Keratinocyte (primary cell): ENCODE measurements around the gene IL1A. TPM values are rescaled to one million over a fixed set of nuclear protein-coding genes. Genes with fewer than 3 reads are reported as not detected.

Experiments
- DNase-seq: peaks from one replicate; pipeline ENCODE4 v3.0.0-alpha.2; 2011; ENCODE audit warnings: low read depth, missing footprints, low spot score
- FAIRE-seq: peaks from 2 replicates; lab custom pipeline; 2011; peaks lifted over from hg19 to GRCh38; lab: Jason Lieb, UNC
- H2AFZ ChIP-seq: 2 replicates; pipeline ENCODE4 v1.6.0; 2012; ENCODE audit warnings: low read length, control low read depth, inconsistent platforms; ENCODE audit not compliant: control insufficient read depth
- H3K27ac ChIP-seq: 2 replicates; pipeline ENCODE4 v1.5.1; 2011; ENCODE audit warnings: low read length; ENCODE audit not compliant: control insufficient read depth, insufficient read depth
- H3K27me3 ChIP-seq: 3 replicates; pipeline ENCODE4 v1.6.0; 2011; ENCODE audit warnings: low read length; ENCODE audit not compliant: control insufficient read depth, insufficient read depth; ENCODE audit errors: extremely low read depth
- H3K36me3 ChIP-seq, 2 experiments: 2 replicates in 1 of 2; 3 replicates in 1 of 2; pipeline ENCODE4 v1.5.1; 2011; ENCODE audit warnings: low read length in 2 of 2, mild to moderate bottlenecking in 1 of 2; ENCODE audit not compliant: control insufficient read depth in 2 of 2, insufficient read depth in 2 of 2; ENCODE audit errors: extremely low read depth in 1 of 2
- H3K4me1 ChIP-seq: 3 replicates; pipeline ENCODE4 v1.5.1; 2011; ENCODE audit warnings: low read length; ENCODE audit not compliant: control insufficient read depth, insufficient read depth; ENCODE audit errors: extremely low read depth
- H3K4me2 ChIP-seq: 3 replicates; pipeline ENCODE4 v1.6.0; 2011; ENCODE audit warnings: low read depth, low read length; ENCODE audit not compliant: control insufficient read depth, insufficient read depth; ENCODE audit errors: extremely low read depth
- H3K4me3 ChIP-seq, 3 experiments: fragments of 200-600 bp in 1 of 3; sonication (generic) in 1 of 3; 2 replicates in 2 of 3; 3 replicates in 1 of 3; pipeline ENCODE4 v1.5.1; 2011 to 2016; ENCODE audit warnings: low read length in 3 of 3, mild to moderate bottlenecking in 3 of 3, control low read depth in 2 of 3, inconsistent platforms in 1 of 3, low read depth in 1 of 3, mixed read lengths in 1 of 3, mixed run types in 1 of 3, moderate library complexity in 1 of 3; ENCODE audit not compliant: control insufficient read depth in 2 of 3, insufficient read depth in 2 of 3; ENCODE audit errors: extremely low read depth in 1 of 3
- H3K79me2 ChIP-seq: 2 replicates; pipeline ENCODE4 v1.6.0; 2012; ENCODE audit warnings: low read length; ENCODE audit not compliant: control insufficient read depth, insufficient read depth
- H3K9ac ChIP-seq: 3 replicates; pipeline ENCODE4 v1.6.0; 2011; ENCODE audit warnings: low read length; ENCODE audit not compliant: control insufficient read depth, insufficient read depth; ENCODE audit errors: extremely low read depth
- H3K9me1 ChIP-seq: 3 replicates; pipeline ENCODE4 v1.6.0; 2011; ENCODE audit warnings: low read length; ENCODE audit not compliant: control insufficient read depth, insufficient read depth; ENCODE audit errors: extremely low read depth
- H3K9me3 ChIP-seq: 2 replicates; pipeline ENCODE4 v1.5.1; 2012; ENCODE audit warnings: low read depth, low read length; ENCODE audit not compliant: control insufficient read depth
- H4K20me1 ChIP-seq: 3 replicates; pipeline ENCODE4 v1.6.0; 2011; ENCODE audit warnings: low read length; ENCODE audit not compliant: control insufficient read depth, insufficient read depth; ENCODE audit errors: extremely low read depth
- CTCF ChIP-seq, 3 experiments: IDR thresholded peaks in 1 of 3; conservative IDR thresholded peaks in 1 of 3; optimal IDR thresholded peaks in 1 of 3; 2 replicates in 2 of 3; 3 replicates in 1 of 3; pipeline versions ENCODE3 to v1.5.1; 2011; ENCODE audit warnings: low read length in 3 of 3, mild to moderate bottlenecking in 3 of 3, moderate library complexity in 2 of 3, control low read depth in 1 of 3, inconsistent platforms in 1 of 3; ENCODE audit not compliant: insufficient read depth in 2 of 3; ENCODE audit errors: extremely low read depth in 1 of 3
- EZH2 ChIP-seq: IDR thresholded peaks from one replicate; pipeline ENCODE4 v1.6.1; 2012; ENCODE audit warnings: inconsistent platforms, mild to moderate bottlenecking, low read length, moderate library complexity
- dilution Hi-C: fragments of 300-500 bp; cut with MboI; formaldehyde crosslinking; loops from one replicate; pipeline ENCODE4 v1.7.0; 2020; ENCODE audit warnings: low sequenced_read_pairs; ENCODE audit not compliant: extremely low pct_ligation_motif_present
- polyA plus RNA-seq, 5 experiments: library from polyadenylated mRNA; depleted of rRNA in 3 of 5; stranded (reverse) in 3 of 5; stranded (forward) in 1 of 5; unstranded in 1 of 5; fragments of >200 nt; gene quantifications; 1 replicate in 1 of 5; 2 replicates in 3 of 5; 3 replicates in 1 of 5; pipeline versions ENCODE4 v1.2.1 to v1.2.3, GENCODE V29; 2011 to 2012; ENCODE audit warnings: missing spikeins in 2 of 5, low read depth in 1 of 5, low replicate concordance in 1 of 5

Gene IL1A
- polyA plus RNA-seq, 1 donor (not counting 4 experiments of a cell fraction or from before 2014, with no cell fraction given): 269 TPM

- no peak for DNase-seq
- no peaks in the 10 kb centered on the region for H3K9me3 ChIP-seq
- peaks cover 51% of the 10 kb centered on the region for H3K4me1 ChIP-seq
- dilution Hi-C loops: no loop called here
- H3K9ac ChIP-seq: peak overlapping the region; percentile 85
- TF ChIP-seq CTCF (optimal IDR thresholded peaks at IDR 0.05 in 1 of 3, IDR thresholded peaks at IDR 0.05 in 1 of 3, conservative IDR thresholded peaks at IDR 0.05 in 1 of 3; ENCODE audit: extremely low read depth in 1 of 3, insufficient read depth in 2 of 3, low read length in 3 of 3) (no peak), EZH2 (no peak)
- no peaks in the 10 kb centered on the region for H3K27me3 ChIP-seq
- peak overlapping the region; percentile 97 for H3K27ac ChIP-seq
- peaks cover 6% of the 10 kb centered on the region for H4K20me1 ChIP-seq
- H3K9me1 ChIP-seq: peaks cover under 1% of the 10 kb centered on the region
- peak overlapping the region; percentile 70 to 83 (median 79) for H3K4me3 ChIP-seq
- no peak overlapping the region for H2AFZ ChIP-seq
- H3K36me3 ChIP-seq: peaks cover 36 to 53% of the 10 kb centered on the region in 2 experiments
- peaks cover 46% of the 10 kb centered on the region for H3K79me2 ChIP-seq
- peak overlapping the region; percentile 94 for H3K4me2 ChIP-seq
- FAIRE-seq: peak; percentile 71
Measured at GRCh38 chr2:112782234-112782799, 2.0 kb downstream of the IL1A start.

GRCh38 chr2:112779598-112779997 is 4.7 kb downstream of the IL1A start:
- Histone ChIP-seq H3K27me3 (no peaks in the 10 kb centered on the region), H3K79me2 (peaks cover 36% of the 10 kb centered on the region), H3K27ac (no peak overlapping the region), H3K4me1 (peaks cover 26% of the 10 kb centered on the region), H3K4me3 (peak overlapping the region in 1 of 3 experiments; percentile 48), H4K20me1 (peaks cover 8% of the 10 kb centered on the region), H3K9ac (peak overlapping the region; percentile 0), H3K9me3 (no peaks in the 10 kb centered on the region), H3K36me3 (peaks cover 48 to 72% of the 10 kb centered on the region in 2 experiments), H3K9me1 (peaks cover 2% of the 10 kb centered on the region), H2AFZ (no peak overlapping the region), H3K4me2 (peak overlapping the region; percentile 22)
- no peak for DNase-seq
- dilution Hi-C loops: no loop called here
- FAIRE-seq: no peak
- TF ChIP-seq EZH2: no peak
- TF ChIP-seq CTCF (optimal IDR thresholded peaks at IDR 0.05 in 1 of 3, IDR thresholded peaks at IDR 0.05 in 1 of 3, conservative IDR thresholded peaks at IDR 0.05 in 1 of 3; ENCODE audit: extremely low read depth in 1 of 3, insufficient read depth in 2 of 3, low read length in 3 of 3): no peak
